CD4-positive, CD25-positive, alpha-beta regulatory T cell (primary cell): ENCODE data around the gene SHROOM3. TPM values are rescaled to one million over a fixed set of nuclear protein-coding genes. Genes with fewer than 3 reads are reported as not detected.

ENCODE experiments used
- ATAC-seq, 2 donors: fragments of 150-1000 bp; cut with Tn5 transposase; one replicate each; pipeline ENCODE4 v1.10.0; 2021; ENCODE audit warnings: low read depth in 2 of 2, moderate number of reproducible peaks in 2 of 2, moderate library complexity in 1 of 2
- DNase-seq, 3 donors: peaks; one replicate each; pipeline versions ENCODE4 v3.0.0 to v3.0.0-alpha.2; 2012 to 2022; ENCODE audit warnings: mixed read lengths in 1 of 3
- H3K27ac ChIP-seq: one replicate; pipeline ENCODE4 v1.7.0; 2013; ENCODE audit warnings: mild to moderate bottlenecking, low read length; ENCODE audit not compliant: insufficient read depth, poor library complexity, severe bottlenecking
- H3K27me3 ChIP-seq: one replicate; pipeline ENCODE4 v1.7.0; 2013; ENCODE audit warnings: low read length; ENCODE audit not compliant: control insufficient read depth, insufficient read depth
- H3K36me3 ChIP-seq: one replicate; pipeline ENCODE4 v1.7.0; 2013; ENCODE audit warnings: mild to moderate bottlenecking, low read length, moderate library complexity; ENCODE audit not compliant: control insufficient read depth, insufficient read depth
- H3K4me1 ChIP-seq: 2 replicates; pipeline ENCODE4 v1.7.0; 2013; ENCODE audit warnings: mild to moderate bottlenecking, low read length; ENCODE audit not compliant: insufficient read depth, control insufficient read depth, poor library complexity, severe bottlenecking
- H3K4me3 ChIP-seq: one replicate; pipeline ENCODE4 v1.7.0; 2013; ENCODE audit warnings: low read depth, mild to moderate bottlenecking, low read length, moderate library complexity
- H3K9me3 ChIP-seq, 2 experiments: 1 replicate in 1 of 2; 2 replicates in 1 of 2; pipeline ENCODE4 v1.7.0; 2013; ENCODE audit warnings: low read length in 2 of 2, mild to moderate bottlenecking in 1 of 2, moderate library complexity in 1 of 2; ENCODE audit not compliant: control insufficient read depth in 2 of 2
- H3K27ac Mint-ChIP-seq, 3 donors: one replicate each; pipeline ENCODE4 v1.8.0; 2020 to 2022; ENCODE audit warnings: mild to moderate bottlenecking in 3 of 3, mixed read lengths in 3 of 3, moderate library complexity in 2 of 3
- H3K27me3 Mint-ChIP-seq: one replicate; pipeline ENCODE4 v1.8.0; 2022; ENCODE audit warnings: mild to moderate bottlenecking, mixed read lengths
- H3K36me3 Mint-ChIP-seq: one replicate; pipeline ENCODE4 v1.8.0; 2020; ENCODE audit warnings: mixed read lengths
- H3K4me1 Mint-ChIP-seq, 4 donors: one replicate each; pipeline ENCODE4 v1.8.0; 2020 to 2022; ENCODE audit warnings: mixed read lengths in 4 of 4, mild to moderate bottlenecking in 1 of 4
- H3K4me3 Mint-ChIP-seq, 4 donors: one replicate each; pipeline ENCODE4 v1.8.0; 2020 to 2022; ENCODE audit warnings: mild to moderate bottlenecking in 4 of 4, mixed read lengths in 4 of 4, moderate library complexity in 3 of 4
- H3K9me3 Mint-ChIP-seq, 7 donors: one replicate each; pipeline ENCODE4 v1.8.0; 2020 to 2022; ENCODE audit warnings: mixed read lengths in 7 of 7, mild to moderate bottlenecking in 3 of 7, moderate library complexity in 2 of 7
- polyA plus RNA-seq, 4 donors: library from polyadenylated mRNA; unstranded; fragments of 300-500 nt; fragmentation: Illumina TruSeq; gene quantifications; one replicate each; pipeline ENCODE4 v1.2.3, GENCODE V29; 2021
- total RNA-seq: library from RNA; stranded (reverse); gene quantifications from one replicate; pipeline ENCODE4 v1.2.3, GENCODE V29; 2022

Gene SHROOM3
- total and polyA plus RNA-seq, 5 donors from 2014 or later, result not detected

GRCh38 chr4:76670631-76671030 is 235.6 kb downstream of the SHROOM3 start:
- peaks cover 10% of the 10 kb centered on the region for H3K27me3 Mint-ChIP-seq
- Histone ChIP-seq H3K36me3 (no peaks in the 10 kb centered on the region), H3K9me3 (no peaks in the 10 kb centered on the region), H3K4me3 (no peak overlapping the region), H3K4me1 (no peaks in the 10 kb centered on the region), H3K27ac (no peak overlapping the region), H3K27me3 (no peaks in the 10 kb centered on the region)
- no peak overlapping the region for H3K27ac Mint-ChIP-seq
- no peaks in the 10 kb centered on the region for H3K36me3 Mint-ChIP-seq
- no peak for ATAC-seq
- peaks cover 0 to 5% (median 0%) of the 10 kb centered on the region in 4 donors for H3K4me1 Mint-ChIP-seq
- peaks cover 0 to 2% (median 0%) of the 10 kb centered on the region in 7 donors for H3K9me3 Mint-ChIP-seq
- DNase-seq, result no peak
- no peak overlapping the region for H3K4me3 Mint-ChIP-seq

- H3K27me3 Mint-ChIP-seq, result peaks cover 15% of the 10 kb centered on the region
These were observed 238.3 kb downstream of the SHROOM3 start for GRCh38 chr4:76673362-76673761.

GRCh38 chr4:76674983-76675382 is 240.0 kb downstream of the SHROOM3 start:
- Mint-ChIP-seq H3K27me3 (peaks cover 22% of the 10 kb centered on the region), H3K36me3 (no peaks in the 10 kb centered on the region), H3K9me3 (peaks cover 0 to 8% (median 0%) of the 10 kb centered on the region in 7 donors), H3K4me1 (no peaks in the 10 kb centered on the region), H3K4me3 (no peak overlapping the region), H3K27ac (no peak overlapping the region)
- Histone ChIP-seq H3K9me3 (no peaks in the 10 kb centered on the region), H3K27me3 (no peaks in the 10 kb centered on the region), H3K27ac (no peak overlapping the region), H3K36me3 (no peaks in the 10 kb centered on the region), H3K4me1 (no peaks in the 10 kb centered on the region), H3K4me3 (no peak overlapping the region)
- DNase-seq (no peak), ATAC-seq (no peak)

More at GRCh38 chr4:76673362-76673761, 238.3 kb downstream of the SHROOM3 start:
- Histone ChIP-seq H3K27ac (no peak overlapping the region), H3K27me3 (no peaks in the 10 kb centered on the region), H3K4me1 (no peaks in the 10 kb centered on the region), H3K36me3 (no peaks in the 10 kb centered on the region), H3K9me3 (no peaks in the 10 kb centered on the region), H3K4me3 (no peak overlapping the region)
- DNase-seq (no peak), ATAC-seq (no peak)
- Mint-ChIP-seq H3K4me1 (no peaks in the 10 kb centered on the region), H3K4me3 (no peak overlapping the region), H3K36me3 (no peaks in the 10 kb centered on the region), H3K27ac (no peak overlapping the region), H3K9me3 (peaks cover 0 to 8% (median 0%) of the 10 kb centered on the region in 7 donors)

GRCh38 chr4:76677571-76678326 is 242.7 kb downstream of the SHROOM3 start:
- Histone ChIP-seq H3K4me3 (no peak overlapping the region), H3K9me3 (no peaks in the 10 kb centered on the region), H3K36me3 (no peaks in the 10 kb centered on the region), H3K27me3 (peaks cover 8% of the 10 kb centered on the region), H3K4me1 (no peaks in the 10 kb centered on the region), H3K27ac (no peak overlapping the region)
- no peaks in the 10 kb centered on the region for H3K36me3 Mint-ChIP-seq
- peaks cover 24% of the 10 kb centered on the region for H3K27me3 Mint-ChIP-seq
- no peaks in the 10 kb centered on the region for H3K4me1 Mint-ChIP-seq
- H3K27ac Mint-ChIP-seq, result no peak overlapping the region
- DNase-seq (no peak), ATAC-seq (no peak)
- no peak overlapping the region for H3K4me3 Mint-ChIP-seq
- H3K9me3 Mint-ChIP-seq, result peaks cover 0 to 8% (median 1%) of the 10 kb centered on the region in 7 donors

- no peaks in the 10 kb centered on the region for H3K36me3 Mint-ChIP-seq
- no peak for ATAC-seq
These were observed 244.7 kb downstream of the SHROOM3 start for GRCh38 chr4:76679691-76680090.

GRCh38 chr4:76680952-76681351 is 245.9 kb downstream of the SHROOM3 start:
- peaks cover 9% of the 10 kb centered on the region for H3K27me3 ChIP-seq
- no peak for DNase-seq
- H3K27me3 Mint-ChIP-seq, result peaks cover 32% of the 10 kb centered on the region
- H3K27ac Mint-ChIP-seq, result no peak overlapping the region
- H3K9me3 ChIP-seq, result no peaks in the 10 kb centered on the region
- no peaks in the 10 kb centered on the region for H3K4me1 Mint-ChIP-seq
- H3K4me1 ChIP-seq, result no peaks in the 10 kb centered on the region
- ATAC-seq, result no peak
- H3K4me3 ChIP-seq, result no peak overlapping the region
- H3K4me3 Mint-ChIP-seq, result no peak overlapping the region
- no peak overlapping the region for H3K27ac ChIP-seq
- H3K36me3 Mint-ChIP-seq, result no peaks in the 10 kb centered on the region
- H3K9me3 Mint-ChIP-seq, result peaks cover 0 to 6% (median 0%) of the 10 kb centered on the region in 7 donors
- no peaks in the 10 kb centered on the region for H3K36me3 ChIP-seq

More at GRCh38 chr4:76679691-76680090, 244.7 kb downstream of the SHROOM3 start:
- H3K4me3 Mint-ChIP-seq, result no peak overlapping the region
- H3K27ac ChIP-seq, result no peak overlapping the region
- no peaks in the 10 kb centered on the region for H3K4me1 ChIP-seq
- no peaks in the 10 kb centered on the region for H3K36me3 ChIP-seq
- H3K9me3 Mint-ChIP-seq, result peaks cover 0 to 8% (median 1%) of the 10 kb centered on the region in 7 donors
- no peaks in the 10 kb centered on the region for H3K9me3 ChIP-seq
- no peak overlapping the region for H3K4me3 ChIP-seq
- H3K27me3 Mint-ChIP-seq, result peaks cover 26% of the 10 kb centered on the region
- no peaks in the 10 kb centered on the region for H3K4me1 Mint-ChIP-seq
- H3K27ac Mint-ChIP-seq, result no peak overlapping the region
- peaks cover 9% of the 10 kb centered on the region for H3K27me3 ChIP-seq
- no peak for DNase-seq

GRCh38 chr4:76681996-76682395 is 247.0 kb downstream of the SHROOM3 start:
- H3K4me3 Mint-ChIP-seq, result no peak overlapping the region
- Histone ChIP-seq H3K9me3 (no peaks in the 10 kb centered on the region), H3K27me3 (peaks cover 11% of the 10 kb centered on the region), H3K4me3 (no peak overlapping the region), H3K36me3 (no peaks in the 10 kb centered on the region), H3K27ac (no peak overlapping the region), H3K4me1 (no peaks in the 10 kb centered on the region)
- peaks cover 34% of the 10 kb centered on the region for H3K27me3 Mint-ChIP-seq
- peaks cover 0 to 2% (median 0%) of the 10 kb centered on the region in 7 donors for H3K9me3 Mint-ChIP-seq
- H3K4me1 Mint-ChIP-seq, result no peaks in the 10 kb centered on the region
- no peak for ATAC-seq
- H3K36me3 Mint-ChIP-seq, result no peaks in the 10 kb centered on the region
- no peak for DNase-seq
- H3K27ac Mint-ChIP-seq, result no peak overlapping the region

- Mint-ChIP-seq H3K27me3 (peaks cover 44% of the 10 kb centered on the region), H3K4me1 (no peaks in the 10 kb centered on the region), H3K4me3 (no peak overlapping the region), H3K27ac (no peak overlapping the region), H3K9me3 (peaks cover 0 to 2% (median 0%) of the 10 kb centered on the region in 7 donors), H3K36me3 (no peaks in the 10 kb centered on the region)
- DNase-seq (no peak), ATAC-seq (no peak)
- Histone ChIP-seq H3K9me3 (no peaks in the 10 kb centered on the region), H3K4me1 (no peaks in the 10 kb centered on the region), H3K27ac (no peak overlapping the region), H3K27me3 (peaks cover 21% of the 10 kb centered on the region), H3K36me3 (no peaks in the 10 kb centered on the region), H3K4me3 (no peak overlapping the region)
These were observed 248.1 kb downstream of the SHROOM3 start for GRCh38 chr4:76683144-76683543.
